ENCODE measurements around the gene WWTR1. TPM values are rescaled to one million over a fixed set of nuclear protein-coding genes. Genes with fewer than 3 reads are reported as not detected.

The WWTR1 gene
- total and polyA plus RNA-seq, 2 donors (not counting 3 experiments of a cell fraction or from before 2014, with no cell fraction given) = 210 to 341 TPM

GRCh38 chr3:149541091-149541491 lies 116.7 kb downstream of the WWTR1 start:
- no TSS peak for BruUV-seq (replicated peaks)
- dilution Hi-C loops (cut with MboI; ENCODE audit: extremely low pct_ligation_motif_present, low sequenced_read_pairs) (no loop called here), intact Hi-C loops (cut with micrococcal nuclease) (loop anchor here (1.0 kb wide), 1 partner anchor 117 kb away; the partner anchor contains the start of gene WWTR1)
- H3K4me2 ChIP-seq (ENCODE audit: insufficient read depth, low read length) = peak overlapping the region; percentile 94
- H3K27ac ChIP-seq (ENCODE audit: insufficient read depth, low read depth, low read length) = peak overlapping the region; percentile 96
- peak; percentile 73 for FAIRE-seq
- no peaks in the 10 kb centered on the region for H4K20me1 ChIP-seq (replicated peaks; ENCODE audit: control insufficient read depth, extremely low read depth, insufficient read depth, low read length)
- TF ChIP-seq JUN (IDR thresholded peaks at IDR 0.05; ENCODE audit: borderline replicate concordance, insufficient read depth, insufficient read length, low read depth) (peak; percentile 12), EZH2 (IDR thresholded peaks at IDR 0.05; ENCODE audit: borderline replicate concordance, low read depth, low read length, severe bottlenecking) (no peak), POLR2AphosphoS5 (IDR thresholded peaks at IDR 0.05; ENCODE audit: insufficient read depth, low read depth, low read length) (peak; percentile 22), GATA2 (IDR thresholded peaks at IDR 0.05; ENCODE audit: insufficient read depth, insufficient read length, low read depth, low read length) (no peak), FOS (IDR thresholded peaks at IDR 0.05; ENCODE audit: borderline replicate concordance, insufficient read depth, low read length) (peak; percentile 42), POLR2A (IDR thresholded peaks at IDR 0.05; ENCODE audit: low read depth, low read length) (no peak), CTCF (IDR thresholded peaks at IDR 0.05; ENCODE audit: extremely low read depth in 1 of 2, insufficient read depth in 1 of 2, low read depth in 1 of 2, low read length in 2 of 2) (peak; percentile 7 to 16), MAX (IDR thresholded peaks at IDR 0.05; ENCODE audit: insufficient read depth, insufficient read length) (no peak), MYC (IDR thresholded peaks at IDR 0.05; ENCODE audit: low read depth, low read length) (no peak)
- H3K36me3 ChIP-seq (ENCODE audit: control insufficient read depth in 2 of 2, extremely low read depth in 1 of 2, insufficient read depth in 2 of 2, low read length in 2 of 2) = peaks cover 7 to 14% of the 10 kb centered on the region in 2 experiments
- peak overlapping the region in 1 of 3 experiments; percentile 71 for H3K4me3 ChIP-seq (replicated peaks in 1 of 3; ENCODE audit: insufficient read depth in 1 of 3, low read depth in 1 of 3, low read length in 3 of 3)
- peak overlapping the region; percentile 81 for H3K9ac ChIP-seq (replicated peaks; ENCODE audit: extremely low read depth, insufficient read depth, low read length)
- H2AFZ ChIP-seq (ENCODE audit: low read depth, low read length) = no peak overlapping the region
- no peaks in the 10 kb centered on the region for H3K9me3 ChIP-seq (replicated peaks; ENCODE audit: control insufficient read depth, insufficient read depth, low read length)
- no peaks in the 10 kb centered on the region for H3K9me1 ChIP-seq (replicated peaks; ENCODE audit: control insufficient read depth, extremely low read depth, insufficient read depth, low read length)
- H3K79me2 ChIP-seq (ENCODE audit: control insufficient read depth, insufficient read depth, low read length) = peaks cover 81% of the 10 kb centered on the region
- H3K4me1 ChIP-seq (ENCODE audit: control insufficient read depth, extremely low read depth, insufficient read depth, low read length) = peaks cover 89% of the 10 kb centered on the region
- no peaks in the 10 kb centered on the region for H3K27me3 ChIP-seq (ENCODE audit: control insufficient read depth in 2 of 2, insufficient read depth in 2 of 2, low read length in 2 of 2)
- DNase-seq (ENCODE audit: low read depth, low spot score) = peak; percentile 78
- POLR2A ChIA-PET = no interaction called here
- CTCF ChIA-PET = interaction anchor here (1.0 to 2.8 kb wide), 7 partner anchors 8 to 267 kb away, joined by 3 to 18 read pairs (median 4); no protein-coding TSS in a partner anchor
